ENCODE measurements around the gene SMNDC1. TPM values are rescaled to one million over a fixed set of nuclear protein-coding genes. Genes with fewer than 3 reads are reported as not detected.
A peak's percentile ranks its signal among the peaks of the same experiment; 100 is the strongest.

Gene SMNDC1
- 10 to 100 TPM; 33.5 to 42.2 (median 34.1) TPM for total RNA-seq
- total RNA-seq (2013), result 27.9 TPM
- total RNA-seq, result 21.0 to 50.1 (median 34.6) reads per million in 29 experiments

- H3K27me3 ChIP-seq (replicated peaks in 1 of 2; ENCODE audit: control insufficient read depth in 2 of 2, extremely low read depth in 1 of 2, insufficient read depth in 2 of 2, low read length in 1 of 2), result no peaks in the 10 kb centered on the region
- peaks cover 0 to 36% of the 10 kb centered on the region in 2 donors for H3K36me3 ChIP-seq (ENCODE audit: control insufficient read depth in 2 of 2, extremely low read depth in 1 of 2, insufficient read depth in 1 of 2, low read length in 1 of 2)
- Mint-ChIP-seq H3K4me1 (peaks cover 47 to 56% (median 55%) of the 10 kb centered on the region in 3 donors), H3K27ac (peak within 1 kb of the TSS; percentile 98 to 100), H3K27me3 (no peaks in the 10 kb centered on the region), H3K36me3 (peaks cover 16% of the 10 kb centered on the region), H3K9me3 (no peaks in the 10 kb centered on the region), H3K4me3 (peak within 1 kb of the TSS; percentile 89 to 96 (median 94))
- peak within 1 kb of the TSS; percentile 83 for H3K27ac ChIP-seq (ENCODE audit: low read length)
- H3K4me1 ChIP-seq (ENCODE audit: control insufficient read depth in 1 of 2, extremely low read depth in 1 of 2, insufficient read depth in 2 of 2, low read length in 2 of 2), result peaks cover 18 to 36% of the 10 kb centered on the region in 2 experiments
- ChIA-PET CTCF (interaction anchor here (0.6 to 4.1 kb wide), 32 partner anchors 8 to 1784 kb away, joined by 3 to 56 read pairs (median 5); no protein-coding TSS in a partner anchor), POLR2A (interaction anchor here (0.5 to 1.4 kb wide), 11 partner anchors 48 to 593 kb away, joined by 3 to 10 read pairs (median 4); partner anchors contain the start of gene SMC3 (in 1 of the 2))
- no peaks in the 10 kb centered on the region for H3K9me3 ChIP-seq
- peak; percentile 92 to 94 (median 92) for ATAC-seq (replicated peaks in 1 of 4)
- peak; percentile 91 to 99 (median 95) for DNase-seq
- 0% methylated on average over 26 of the region's 42 CpGs for WGBS (ENCODE audit: insufficient coverage)
- peak within 1 kb of the TSS; percentile 64 to 85 for H3K4me3 ChIP-seq (ENCODE audit: control insufficient read depth in 1 of 2, extremely low read depth in 1 of 2, low read length in 1 of 2)
These were observed at the start of gene SMNDC1 for GRCh38 chr10:110304780-110305421. TSS of gene SMNDC1 (minus strand) at chr10:110304920. CDS start at chr10:110303587, 1,333 bp downstream.

- peak overlapping the region in 1 of 3 donors; percentile 42 for H3K4me3 Mint-ChIP-seq
These were observed 49.6 kb upstream of the SMNDC1 start for GRCh38 chr10:110354322-110354766.

GRCh38 chr10:110353244-110354119 is 48.8 kb upstream of the SMNDC1 start:
- Histone ChIP-seq H3K9me3 (no peaks in the 10 kb centered on the region), H3K27me3 (replicated peaks in 1 of 2; ENCODE audit: control insufficient read depth in 2 of 2, extremely low read depth in 1 of 2, insufficient read depth in 2 of 2, low read length in 1 of 2) (peaks cover 0 to 15% of the 10 kb centered on the region in 2 experiments), H3K4me1 (ENCODE audit: control insufficient read depth in 1 of 2, extremely low read depth in 1 of 2, insufficient read depth in 2 of 2, low read length in 2 of 2) (peaks cover 21 to 54% of the 10 kb centered on the region in 2 experiments), H3K27ac (ENCODE audit: low read length) (peak overlapping the region; percentile 35), H3K4me3 (ENCODE audit: control insufficient read depth in 1 of 2, extremely low read depth in 1 of 2, low read length in 1 of 2) (no peak overlapping the region), H3K36me3 (ENCODE audit: control insufficient read depth in 2 of 2, extremely low read depth in 1 of 2, insufficient read depth in 1 of 2, low read length in 1 of 2) (no peaks in the 10 kb centered on the region)
- ATAC-seq (replicated peaks in 1 of 4) (peak in 2 of 4 experiments; percentile 39 to 44), DNase-seq (peak in 28 of 35 experiments; percentile 17 to 62 (median 37))
- CTCF ChIA-PET, result interaction anchor here (0.6 to 3.9 kb wide), 25 partner anchors 12 to 345 kb away, joined by 3 to 53 read pairs (median 5); partner anchors contain the start of genes SMC3 (in 1 of the 2) and SMNDC1 (in 1 of the 2)
- POLR2A ChIA-PET, result interaction anchor here in 1 of 2 donors (1.0 kb wide), 1 partner anchor 48 kb away, joined by 4 read pairs; the partner anchor contains the start of gene SMNDC1
- 51% methylated on average over 5 of the region's 14 CpGs for whole genome bisulfite sequencing (ENCODE audit: insufficient coverage)
- Mint-ChIP-seq H3K27me3 (no peaks in the 10 kb centered on the region), H3K27ac (peak overlapping the region; percentile 69 to 79), H3K9me3 (no peaks in the 10 kb centered on the region), H3K4me3 (peak overlapping the region in 1 of 3 donors; percentile 42), H3K4me1 (peaks cover 53 to 55% (median 54%) of the 10 kb centered on the region in 3 donors), H3K36me3 (no peaks in the 10 kb centered on the region)

More at GRCh38 chr10:110354322-110354766, 49.6 kb upstream of the SMNDC1 start:
- Histone ChIP-seq H3K9me3 (no peaks in the 10 kb centered on the region), H3K4me1 (ENCODE audit: control insufficient read depth in 1 of 2, extremely low read depth in 1 of 2, insufficient read depth in 2 of 2, low read length in 2 of 2) (peaks cover 21 to 59% of the 10 kb centered on the region in 2 experiments), H3K27me3 (replicated peaks in 1 of 2; ENCODE audit: control insufficient read depth in 2 of 2, extremely low read depth in 1 of 2, insufficient read depth in 2 of 2, low read length in 1 of 2) (peaks cover 0 to 15% of the 10 kb centered on the region in 2 experiments), H3K4me3 (ENCODE audit: control insufficient read depth in 1 of 2, extremely low read depth in 1 of 2, low read length in 1 of 2) (no peak overlapping the region), H3K36me3 (ENCODE audit: control insufficient read depth in 2 of 2, extremely low read depth in 1 of 2, insufficient read depth in 1 of 2, low read length in 1 of 2) (no peaks in the 10 kb centered on the region), H3K27ac (ENCODE audit: low read length) (peak overlapping the region; percentile 35)
- Mint-ChIP-seq H3K9me3 (no peaks in the 10 kb centered on the region), H3K36me3 (no peaks in the 10 kb centered on the region), H3K4me1 (peaks cover 53 to 58% (median 54%) of the 10 kb centered on the region in 3 donors), H3K27me3 (no peaks in the 10 kb centered on the region), H3K27ac (peak overlapping the region; percentile 69 to 79)
- DNase-seq (peak; percentile 35 to 86 (median 72)), ATAC-seq (replicated peaks in 1 of 4) (peak; percentile 25 to 69 (median 52))
- WGBS (ENCODE audit: insufficient coverage), result 80% methylated on average over 3 of the region's 11 CpGs
- CTCF ChIA-PET, result interaction anchor here (0.6 to 3.9 kb wide), 28 partner anchors 12 to 344 kb away, joined by 3 to 53 read pairs (median 5); partner anchors contain the start of genes SMC3 (in 1 of the 2) and SMNDC1 (in 1 of the 2)
- POLR2A ChIA-PET, result interaction anchor here in 1 of 2 donors (0.6 kb wide), 1 partner anchor 28 kb away, joined by 3 read pairs; no protein-coding TSS in a partner anchor

GRCh38 chr10:110352930-110353243 is 48.2 kb upstream of the SMNDC1 start:
- POLR2A ChIA-PET, result interaction anchor here in 1 of 2 donors (1.0 kb wide), 1 partner anchor 48 kb away, joined by 4 read pairs; the partner anchor contains the start of gene SMNDC1

GRCh38 chr10:110350812-110351211 is 46.1 kb upstream of the SMNDC1 start:
- Histone ChIP-seq H3K9me3 (no peaks in the 10 kb centered on the region), H3K4me3 (ENCODE audit: control insufficient read depth in 1 of 2, extremely low read depth in 1 of 2, low read length in 1 of 2) (no peak overlapping the region), H3K27ac (ENCODE audit: low read length) (no peak overlapping the region), H3K36me3 (ENCODE audit: control insufficient read depth in 2 of 2, extremely low read depth in 1 of 2, insufficient read depth in 1 of 2, low read length in 1 of 2) (no peaks in the 10 kb centered on the region), H3K4me1 (ENCODE audit: control insufficient read depth in 1 of 2, extremely low read depth in 1 of 2, insufficient read depth in 2 of 2, low read length in 2 of 2) (peaks cover 7 to 27% of the 10 kb centered on the region in 2 experiments), H3K27me3 (replicated peaks in 1 of 2; ENCODE audit: control insufficient read depth in 2 of 2, extremely low read depth in 1 of 2, insufficient read depth in 2 of 2, low read length in 1 of 2) (peaks cover 0 to 8% of the 10 kb centered on the region in 2 experiments)
- no peak for DNase-seq
- H3K27ac Mint-ChIP-seq, result no peak overlapping the region
- WGBS (ENCODE audit: insufficient coverage), result 100% methylated on average over 1 of the region's 2 CpGs
- ChIA-PET POLR2A (no interaction called here), CTCF (interaction anchor here in 1 of 2 donors (0.6 kb wide), 1 partner anchor 135 kb away, joined by 4 read pairs; no protein-coding TSS in a partner anchor)
- H3K27me3 Mint-ChIP-seq, result no peaks in the 10 kb centered on the region
- no peaks in the 10 kb centered on the region for H3K36me3 Mint-ChIP-seq
- ATAC-seq (replicated peaks in 1 of 4), result no peak
- H3K4me1 Mint-ChIP-seq, result peaks cover 27 to 28% (median 27%) of the 10 kb centered on the region in 3 donors
- H3K9me3 Mint-ChIP-seq, result no peaks in the 10 kb centered on the region
- no peak overlapping the region for H3K4me3 Mint-ChIP-seq

More at GRCh38 chr10:110352930-110353243, 48.2 kb upstream of the SMNDC1 start:
- no peak for ATAC-seq (replicated peaks in 1 of 4)
- H3K27me3 ChIP-seq (replicated peaks in 1 of 2; ENCODE audit: control insufficient read depth in 2 of 2, extremely low read depth in 1 of 2, insufficient read depth in 2 of 2, low read length in 1 of 2), result peaks cover 0 to 12% of the 10 kb centered on the region in 2 experiments
- WGBS (ENCODE audit: insufficient coverage), result 100% methylated on average over 1 of the region's 2 CpGs
- CTCF ChIA-PET, result interaction anchor here (1.0 to 3.9 kb wide), 6 partner anchors 47 to 195 kb away, joined by 4 to 53 read pairs (median 12); partner anchors contain the start of gene SMNDC1 (in 1 of the 2)
- H3K4me1 ChIP-seq (ENCODE audit: control insufficient read depth in 1 of 2, extremely low read depth in 1 of 2, insufficient read depth in 2 of 2, low read length in 2 of 2), result peaks cover 21 to 48% of the 10 kb centered on the region in 2 experiments
- H3K36me3 Mint-ChIP-seq, result no peaks in the 10 kb centered on the region
- H3K27ac Mint-ChIP-seq, result peak overlapping the region in 1 of 2 donors; percentile 69
- H3K27ac ChIP-seq (ENCODE audit: low read length), result no peak overlapping the region
- H3K9me3 ChIP-seq, result no peaks in the 10 kb centered on the region
- no peak overlapping the region for H3K4me3 ChIP-seq (ENCODE audit: control insufficient read depth in 1 of 2, extremely low read depth in 1 of 2, low read length in 1 of 2)
- H3K27me3 Mint-ChIP-seq, result no peaks in the 10 kb centered on the region
- H3K36me3 ChIP-seq (ENCODE audit: control insufficient read depth in 2 of 2, extremely low read depth in 1 of 2, insufficient read depth in 1 of 2, low read length in 1 of 2), result no peaks in the 10 kb centered on the region
- DNase-seq, result no peak
- peaks cover 47 to 49% (median 48%) of the 10 kb centered on the region in 3 donors for H3K4me1 Mint-ChIP-seq
- H3K9me3 Mint-ChIP-seq, result no peaks in the 10 kb centered on the region
- no peak overlapping the region for H3K4me3 Mint-ChIP-seq
